GM12872 (cell line): ENCODE data around the gene PHLPP1.

Source experiments
- TF ChIP-seq, protein P1 (sequence below): IDR thresholded peaks from 3 replicates; pipeline ENCODE4 v1.5.1; 2011; ENCODE audit warnings: low read depth, mild to moderate bottlenecking, low read length, moderate library complexity; ENCODE audit not compliant: insufficient read depth

Gene PHLPP1

DNA sequence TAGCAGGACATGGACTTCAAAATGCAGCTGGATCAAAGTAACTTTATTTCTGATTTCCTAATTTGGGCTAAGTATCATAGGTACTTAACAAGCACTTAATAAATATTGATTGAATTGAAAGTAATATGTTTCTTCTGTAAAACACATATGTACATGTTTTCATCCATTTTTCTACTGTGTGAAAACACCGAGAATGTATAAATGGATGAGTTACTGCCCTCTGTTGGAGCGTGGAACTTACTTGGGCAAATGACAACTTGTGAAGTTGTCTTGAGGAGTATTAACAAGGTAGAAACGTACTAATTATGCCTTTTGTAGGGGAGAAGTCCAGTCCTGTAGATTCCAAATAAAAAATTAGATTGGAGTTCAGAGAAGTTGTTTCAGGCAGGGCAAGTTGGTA lies 87.2 kb downstream of the PHLPP1 start:
- TF ChIP-seq, protein P1, sequence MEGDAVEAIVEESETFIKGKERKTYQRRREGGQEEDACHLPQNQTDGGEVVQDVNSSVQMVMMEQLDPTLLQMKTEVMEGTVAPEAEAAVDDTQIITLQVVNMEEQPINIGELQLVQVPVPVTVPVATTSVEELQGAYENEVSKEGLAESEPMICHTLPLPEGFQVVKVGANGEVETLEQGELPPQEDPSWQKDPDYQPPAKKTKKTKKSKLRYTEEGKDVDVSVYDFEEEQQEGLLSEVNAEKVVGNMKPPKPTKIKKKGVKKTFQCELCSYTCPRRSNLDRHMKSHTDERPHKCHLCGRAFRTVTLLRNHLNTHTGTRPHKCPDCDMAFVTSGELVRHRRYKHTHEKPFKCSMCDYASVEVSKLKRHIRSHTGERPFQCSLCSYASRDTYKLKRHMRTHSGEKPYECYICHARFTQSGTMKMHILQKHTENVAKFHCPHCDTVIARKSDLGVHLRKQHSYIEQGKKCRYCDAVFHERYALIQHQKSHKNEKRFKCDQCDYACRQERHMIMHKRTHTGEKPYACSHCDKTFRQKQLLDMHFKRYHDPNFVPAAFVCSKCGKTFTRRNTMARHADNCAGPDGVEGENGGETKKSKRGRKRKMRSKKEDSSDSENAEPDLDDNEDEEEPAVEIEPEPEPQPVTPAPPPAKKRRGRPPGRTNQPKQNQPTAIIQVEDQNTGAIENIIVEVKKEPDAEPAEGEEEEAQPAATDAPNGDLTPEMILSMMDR, result no peak

DNA sequence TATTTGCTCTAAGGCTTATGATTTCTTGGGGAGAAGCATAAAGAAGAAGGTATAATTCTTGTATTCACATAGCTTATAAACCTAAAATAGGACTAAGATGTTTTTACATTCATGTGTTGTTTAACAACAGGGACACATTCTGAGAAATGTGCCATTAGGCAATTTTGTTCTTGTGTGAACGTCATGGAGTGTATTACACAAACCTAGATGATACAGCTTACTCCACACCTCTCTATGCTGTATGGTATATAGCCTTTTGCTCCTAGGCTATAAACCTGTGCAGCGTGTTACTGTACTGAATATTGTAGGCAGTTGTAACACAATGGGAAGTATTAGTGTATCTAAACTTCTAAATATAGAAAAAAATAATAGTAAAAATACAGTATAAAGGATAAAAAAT lies 92.1 kb downstream of the PHLPP1 start:
- TF ChIP-seq, protein P1, result no peak

GRCh38 chr18:62808123-62808522 lies 92.8 kb downstream of the PHLPP1 start:
- TF ChIP-seq, protein P1, result no peak

GRCh38 chr18:62809900-62810299 lies 94.6 kb downstream of the PHLPP1 start:
- TF ChIP-seq, protein P1, result no peak

DNA sequence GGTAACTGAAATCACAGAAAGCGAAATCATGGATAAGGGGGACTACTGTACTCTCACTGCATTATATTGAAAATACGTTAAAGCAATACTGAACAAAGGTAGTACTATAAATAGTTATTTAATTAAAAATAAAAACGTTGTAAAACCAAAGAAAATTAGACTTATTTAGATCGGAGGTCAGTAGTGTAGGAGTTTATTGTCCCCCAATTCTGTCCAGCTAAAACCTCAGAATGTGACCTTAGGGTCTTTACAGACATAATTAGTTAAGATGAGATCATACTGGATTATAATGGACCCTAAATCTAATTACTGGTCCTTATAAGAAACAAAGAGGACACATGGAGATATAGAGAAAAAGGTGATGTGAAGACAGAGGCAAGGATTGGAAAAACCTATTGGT lies 95.3 kb downstream of the PHLPP1 start:
- TF ChIP-seq, protein P1, result no peak

DNA sequence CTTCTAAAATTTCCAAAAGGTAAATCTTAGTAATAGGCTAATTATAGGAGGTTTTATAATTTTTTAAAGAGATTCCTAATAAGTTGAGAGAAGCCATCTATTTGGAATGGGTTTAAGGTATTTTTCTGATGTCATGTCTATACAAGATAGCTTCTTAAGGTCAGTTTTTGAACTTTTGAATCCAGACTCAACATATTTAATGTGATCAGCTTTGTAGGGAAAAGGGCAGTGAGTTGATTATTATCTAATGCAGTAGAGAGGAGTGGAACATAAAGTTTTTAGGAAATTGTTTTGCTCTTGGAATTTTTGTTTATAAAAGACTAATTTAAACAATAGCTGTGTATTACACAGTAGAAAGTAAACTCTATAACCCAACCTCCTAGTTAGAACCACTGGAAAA lies 96.3 kb downstream of the PHLPP1 start:
- TF ChIP-seq, protein P1, result no peak

DNA sequence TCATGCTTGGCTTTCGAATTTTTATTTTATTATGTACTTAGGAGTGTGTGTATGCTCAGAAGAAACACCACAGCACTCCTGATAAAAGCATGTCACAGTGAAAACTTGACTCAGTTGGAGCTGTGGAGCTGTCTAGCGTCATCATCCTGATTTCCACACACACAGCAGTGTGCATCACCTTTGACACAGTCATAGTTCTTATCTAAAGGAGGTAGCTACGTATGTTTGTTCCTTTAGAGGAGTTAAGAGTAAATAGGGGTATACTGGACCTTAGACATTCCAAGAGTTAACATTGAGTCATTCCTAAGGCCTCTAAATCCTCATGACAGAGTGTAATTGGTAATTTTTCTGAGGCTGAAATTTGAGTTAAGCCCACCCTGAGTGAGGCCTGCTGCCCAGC lies 96.9 kb downstream of the PHLPP1 start:
- TF ChIP-seq, protein P1, result no peak

GRCh38 chr18:62812876-62813275 lies 97.5 kb downstream of the PHLPP1 start:
- TF ChIP-seq, protein P1, result no peak
